Rectal smooth muscle tissue (tissue), 1 donor: ENCODE results near the gene XPO4.
"Not testable (repeated sequence)": the region's sequence is repeated elsewhere in the genome, so short reads cannot be mapped to it uniquely, and the experiment has no call there.

Experiments
- H3K27ac ChIP-seq: one replicate; pipeline ENCODE4 v1.7.0; 2013; ENCODE audit warnings: low read depth, low read length, inconsistent platforms
- H3K27me3 ChIP-seq: one replicate; pipeline ENCODE4 v1.7.0; 2013; ENCODE audit warnings: low read length; ENCODE audit not compliant: control insufficient read depth, insufficient read depth
- H3K36me3 ChIP-seq: one replicate; pipeline ENCODE4 v1.7.0; 2013; ENCODE audit warnings: low read length; ENCODE audit not compliant: control insufficient read depth, insufficient read depth
- H3K4me1 ChIP-seq: one replicate; pipeline ENCODE4 v1.7.0; 2013; ENCODE audit warnings: low read length; ENCODE audit not compliant: control insufficient read depth, insufficient read depth
- H3K4me3 ChIP-seq: one replicate; pipeline ENCODE4 v1.7.0; 2013; ENCODE audit warnings: low read length
- H3K9ac ChIP-seq: one replicate; pipeline ENCODE4 v1.7.0; 2013; ENCODE audit warnings: low read length

Gene XPO4

DNA sequence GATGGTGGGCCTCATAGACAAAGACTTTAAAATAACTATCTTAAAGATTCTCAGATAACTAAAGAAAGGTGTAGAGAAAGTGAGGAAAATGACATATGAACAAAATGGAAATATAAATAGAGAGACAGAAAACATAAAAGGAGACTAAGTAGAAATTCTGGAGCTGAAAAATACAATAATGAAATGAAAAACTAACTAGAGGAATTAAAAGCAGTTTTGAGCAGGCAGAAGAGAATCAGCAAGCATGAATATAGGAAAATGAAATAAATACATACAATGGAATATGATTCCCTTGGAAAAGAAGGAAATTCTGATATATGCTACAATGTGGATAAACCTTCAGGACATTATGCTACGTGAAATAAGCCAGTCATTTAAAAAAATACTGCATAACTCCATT lies 132.7 kb downstream of the XPO4 start:
- Histone ChIP-seq H3K27ac (no peak overlapping the region), H3K4me1 (peaks cover 4% of the 10 kb centered on the region), H3K36me3 (peaks cover 3% of the 10 kb centered on the region), H3K4me3 (no peak overlapping the region), H3K9ac (no peak overlapping the region), H3K27me3 (no peaks in the 10 kb centered on the region)

GRCh38 chr13:20769091-20769490 lies 133.5 kb downstream of the XPO4 start:
- H3K27ac ChIP-seq: no peak overlapping the region
- no peaks in the 10 kb centered on the region for H3K27me3 ChIP-seq

GRCh38 chr13:20767309-20767943 lies 135.1 kb downstream of the XPO4 start:
- no peaks in the 10 kb centered on the region for H3K27me3 ChIP-seq
- no peak overlapping the region for H3K9ac ChIP-seq
- H3K4me3 ChIP-seq: no peak overlapping the region
- H3K36me3 ChIP-seq: peaks cover 1% of the 10 kb centered on the region
- H3K27ac ChIP-seq: no peak overlapping the region
- H3K4me1 ChIP-seq: no peaks in the 10 kb centered on the region

More at GRCh38 chr13:20769091-20769490, 133.5 kb downstream of the XPO4 start:
- Histone ChIP-seq H3K9ac (no peak overlapping the region), H3K4me1 (peaks cover 4% of the 10 kb centered on the region), H3K36me3 (peaks cover 3% of the 10 kb centered on the region), H3K4me3 (no peak overlapping the region)

DNA sequence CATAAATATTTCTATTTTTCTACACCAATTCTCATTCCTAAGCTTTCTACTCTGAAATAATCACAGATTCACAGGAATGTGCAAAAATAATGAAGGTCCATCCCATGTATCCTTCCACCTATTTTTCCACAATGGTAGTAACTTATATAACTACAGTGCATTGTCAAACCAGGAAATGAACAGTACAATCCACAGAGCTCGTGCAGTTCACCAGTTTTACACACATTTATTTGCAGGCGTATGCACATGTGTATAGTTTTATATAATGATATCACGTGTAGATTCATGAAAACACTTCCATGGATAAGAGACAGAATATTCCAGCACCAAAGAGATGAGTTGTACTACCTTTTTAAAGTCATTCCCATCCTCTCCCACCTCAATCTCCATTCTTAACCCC lies 141.7 kb downstream of the XPO4 start:
- H3K4me1 ChIP-seq: no peaks in the 10 kb centered on the region
- peaks cover 2% of the 10 kb centered on the region for H3K36me3 ChIP-seq
- H3K27ac ChIP-seq: no peak overlapping the region
- no peak overlapping the region for H3K4me3 ChIP-seq
- no peak overlapping the region for H3K9ac ChIP-seq
- no peaks in the 10 kb centered on the region for H3K27me3 ChIP-seq

GRCh38 chr13:20754009-20754408 lies 148.5 kb downstream of the XPO4 start:
- Histone ChIP-seq H3K4me1 (no peaks in the 10 kb centered on the region), H3K27me3 (no peaks in the 10 kb centered on the region), H3K9ac (no peak overlapping the region)

GRCh38 chr13:20749377-20749776 lies 153.2 kb downstream of the XPO4 start:
- no peak overlapping the region for H3K9ac ChIP-seq

More at GRCh38 chr13:20754009-20754408, 148.5 kb downstream of the XPO4 start:
- H3K4me3 ChIP-seq: no peak overlapping the region
- peaks cover 2% of the 10 kb centered on the region for H3K36me3 ChIP-seq
- no peak overlapping the region for H3K27ac ChIP-seq

GRCh38 chr13:20743830-20744404 lies 158.6 kb downstream of the XPO4 start:
- not testable (repeated sequence) for H3K27me3 ChIP-seq, H3K9ac ChIP-seq, H3K27ac ChIP-seq, H3K36me3 ChIP-seq, H3K4me3 ChIP-seq, H3K4me1 ChIP-seq

More at GRCh38 chr13:20749377-20749776, 153.2 kb downstream of the XPO4 start:
- Histone ChIP-seq H3K4me1 (no peaks in the 10 kb centered on the region), H3K27me3 (no peaks in the 10 kb centered on the region), H3K4me3 (no peak overlapping the region), H3K36me3 (no peaks in the 10 kb centered on the region), H3K27ac (no peak overlapping the region)

- H3K27ac ChIP-seq: no peak overlapping the region
- no peaks in the 10 kb centered on the region for H3K27me3 ChIP-seq
- H3K9ac ChIP-seq: no peak overlapping the region
- H3K4me3 ChIP-seq: no peak overlapping the region
- no peaks in the 10 kb centered on the region for H3K4me1 ChIP-seq
- H3K36me3 ChIP-seq: no peaks in the 10 kb centered on the region
Measured at GRCh38 chr13:20740021-20740420, 162.5 kb downstream of the XPO4 start.

DNA sequence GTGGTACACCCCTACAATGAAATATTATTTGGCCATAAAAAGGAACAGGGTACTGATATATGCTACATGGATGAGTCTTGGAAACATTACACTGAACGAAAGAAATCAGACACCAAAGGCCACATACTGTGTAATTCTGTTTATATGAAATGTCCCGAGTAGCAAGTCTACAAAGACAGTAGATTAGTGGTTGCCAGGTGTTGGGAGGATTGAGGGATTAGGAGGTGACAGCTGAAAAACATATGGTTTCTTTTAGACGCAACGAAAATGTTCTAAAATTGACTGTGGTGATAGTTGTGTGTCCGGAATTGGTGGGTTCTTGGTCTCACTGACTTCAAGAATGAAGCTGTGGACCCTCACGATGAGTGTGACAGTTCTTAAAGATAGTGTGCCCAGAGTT lies 163.9 kb downstream of the XPO4 start:
- H3K9ac ChIP-seq: no peak overlapping the region
- no peak overlapping the region for H3K27ac ChIP-seq
- H3K27me3 ChIP-seq: no peaks in the 10 kb centered on the region
- no peak overlapping the region for H3K4me3 ChIP-seq
- no peaks in the 10 kb centered on the region for H3K4me1 ChIP-seq
- H3K36me3 ChIP-seq: no peaks in the 10 kb centered on the region

DNA sequence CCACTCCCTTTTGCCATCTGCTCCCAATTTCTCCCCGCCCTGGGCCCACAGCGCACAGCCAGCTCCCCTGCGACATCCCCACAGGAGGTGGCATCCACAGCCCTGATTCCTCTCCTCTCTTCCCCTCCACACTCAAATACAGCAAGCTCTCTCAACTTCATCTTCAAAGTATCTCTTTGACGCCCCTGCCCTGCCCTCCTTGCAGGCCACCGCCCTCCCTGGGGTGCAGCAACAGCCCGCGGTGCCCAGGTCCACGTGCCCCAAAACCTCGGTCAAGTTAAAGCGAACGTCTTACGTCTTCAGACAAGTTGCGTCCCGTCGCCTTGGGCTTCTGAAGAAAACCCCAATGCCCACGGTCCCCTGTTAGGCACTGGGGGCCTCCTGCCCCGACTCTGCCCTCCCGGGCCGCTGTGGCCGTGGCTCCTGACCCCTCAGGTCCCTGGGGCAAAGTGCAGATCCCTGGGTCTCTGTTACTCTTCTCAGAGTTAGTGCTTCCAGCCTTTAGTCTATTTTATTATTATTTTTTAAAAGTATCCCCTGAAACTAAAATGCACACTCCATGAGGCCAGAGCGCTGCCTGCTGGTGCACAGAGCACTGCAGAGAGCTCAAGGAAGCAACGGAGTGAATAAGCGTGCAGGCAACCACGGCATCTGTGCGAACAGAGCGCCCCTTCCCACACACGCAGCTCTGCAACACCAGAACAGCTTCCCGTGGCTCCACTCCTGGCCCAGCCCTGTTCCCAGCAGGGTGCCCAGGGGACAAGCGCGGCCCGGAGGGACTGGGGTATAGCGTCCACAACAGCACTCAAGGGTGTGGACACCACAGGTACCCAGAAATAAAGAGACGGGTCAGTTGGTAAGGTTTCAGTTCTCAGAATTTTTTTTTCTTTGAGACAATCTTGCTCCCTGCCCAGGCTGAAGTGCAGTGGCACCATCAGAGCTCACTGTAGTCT lies 172.6 kb downstream of the XPO4 start:
- H3K27me3 ChIP-seq: no peaks in the 10 kb centered on the region
- H3K4me1 ChIP-seq: no peaks in the 10 kb centered on the region
- no peak overlapping the region for H3K27ac ChIP-seq
- no peak overlapping the region for H3K4me3 ChIP-seq
- H3K9ac ChIP-seq: no peak overlapping the region
- H3K36me3 ChIP-seq: no peaks in the 10 kb centered on the region

DNA sequence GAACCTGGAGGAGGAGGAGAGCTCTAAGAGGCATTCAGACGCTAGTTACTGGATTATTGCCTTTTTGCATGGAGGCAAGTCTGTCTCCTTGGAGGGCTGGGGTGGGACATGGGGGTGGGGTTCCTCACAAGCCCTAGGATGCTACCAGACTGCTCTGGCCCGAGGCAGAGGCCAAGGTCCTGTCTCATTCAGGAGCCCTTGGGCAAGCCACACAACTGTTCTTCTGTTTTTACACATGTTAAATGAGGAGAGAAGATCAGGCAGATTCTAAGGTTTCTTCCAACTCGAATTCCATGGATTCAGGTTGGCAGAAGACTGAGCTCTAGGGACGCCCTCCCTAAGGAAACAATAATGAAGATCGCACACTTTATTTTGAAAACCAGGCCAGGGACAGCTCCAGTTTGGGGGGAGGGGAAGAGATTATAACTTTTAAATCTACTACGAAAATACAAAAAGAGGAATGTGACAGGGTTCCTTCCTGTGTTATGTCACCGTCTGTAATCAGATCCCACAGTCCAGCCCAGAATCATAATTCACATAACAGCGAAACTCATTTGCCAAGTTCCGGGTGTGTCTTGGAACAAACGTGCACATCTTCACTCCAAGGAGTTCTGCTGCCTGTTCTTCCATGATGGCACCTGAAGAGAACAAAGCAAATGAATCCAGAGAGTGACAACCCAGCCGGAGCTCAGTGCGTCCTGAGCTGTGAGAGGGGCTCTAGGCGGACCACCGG lies 173.8 kb downstream of the XPO4 start:
- H3K4me1 ChIP-seq: no peaks in the 10 kb centered on the region
- no peak overlapping the region for H3K9ac ChIP-seq
- no peaks in the 10 kb centered on the region for H3K36me3 ChIP-seq
- no peak overlapping the region for H3K4me3 ChIP-seq
- no peaks in the 10 kb centered on the region for H3K27me3 ChIP-seq
- no peak overlapping the region for H3K27ac ChIP-seq

- Histone ChIP-seq H3K27ac (no peak overlapping the region), H3K9ac (no peak overlapping the region), H3K36me3 (no peaks in the 10 kb centered on the region), H3K4me3 (no peak overlapping the region), H3K4me1 (no peaks in the 10 kb centered on the region), H3K27me3 (no peaks in the 10 kb centered on the region)
Measured at GRCh38 chr13:20727856-20728255, 174.7 kb downstream of the XPO4 start.
